ENCODE data around the gene TNFAIP8.

TNFAIP8 gene

DNA sequence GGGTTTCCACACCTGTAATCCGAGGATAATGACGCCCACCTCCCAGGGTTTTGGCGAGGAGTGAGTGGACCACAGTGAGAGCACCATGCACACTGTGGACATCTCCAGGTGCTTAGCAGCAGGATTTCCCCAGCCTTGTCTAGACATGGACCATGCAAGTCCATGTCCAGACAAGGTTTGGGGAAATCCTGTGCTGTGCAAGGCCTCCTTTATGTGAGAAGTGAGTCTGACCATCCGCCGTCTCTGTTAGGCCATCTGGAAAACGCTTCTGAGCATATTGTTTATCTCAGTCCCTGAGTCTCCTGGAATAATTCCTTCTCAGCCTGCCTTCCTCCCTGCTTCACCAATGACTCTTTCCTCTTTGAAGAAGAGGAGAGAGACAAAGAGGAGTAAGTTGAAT lies 26.2 kb upstream of the TNFAIP8 start:
- DNase-seq, result no peak

DNA sequence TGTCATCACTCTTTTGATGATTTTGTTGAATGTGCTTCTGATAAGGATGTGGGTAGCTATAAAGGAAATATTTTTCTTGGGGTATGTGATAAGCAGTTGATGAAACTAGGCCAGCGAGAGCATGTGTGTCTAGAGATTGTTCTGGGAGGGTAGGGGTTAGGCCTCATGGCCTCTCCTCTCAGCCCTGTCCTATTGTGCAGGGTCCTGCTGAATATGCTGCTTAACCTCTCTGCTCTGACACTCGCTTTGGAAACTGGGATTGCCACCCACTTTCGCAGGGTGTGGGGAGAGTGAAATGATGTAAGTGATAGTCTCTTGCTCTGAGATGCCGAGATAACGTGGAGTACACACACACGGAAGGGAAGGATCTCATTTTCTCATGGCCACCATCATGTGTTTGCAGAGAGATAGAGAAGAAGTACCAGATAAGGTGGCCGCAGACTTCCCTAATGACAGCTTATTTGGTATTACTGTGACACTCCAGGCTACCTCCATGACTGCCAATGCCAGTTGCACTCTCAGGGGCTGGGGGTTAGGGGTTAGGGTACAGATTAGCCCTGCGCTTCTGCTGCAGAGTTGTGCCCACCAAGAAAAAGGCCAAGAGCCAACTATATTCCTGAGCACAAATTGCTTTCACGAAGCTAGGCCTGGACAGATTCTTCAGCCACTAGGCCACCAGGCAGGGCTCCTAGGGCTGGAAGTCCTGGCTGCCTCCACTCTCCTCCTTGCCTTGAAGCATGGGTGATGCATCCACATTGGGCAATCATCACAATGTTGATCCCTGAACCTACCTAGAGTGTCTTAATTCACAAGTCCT lies 25.2 kb upstream of the TNFAIP8 start:
- DNase-seq, result no peak

DNA sequence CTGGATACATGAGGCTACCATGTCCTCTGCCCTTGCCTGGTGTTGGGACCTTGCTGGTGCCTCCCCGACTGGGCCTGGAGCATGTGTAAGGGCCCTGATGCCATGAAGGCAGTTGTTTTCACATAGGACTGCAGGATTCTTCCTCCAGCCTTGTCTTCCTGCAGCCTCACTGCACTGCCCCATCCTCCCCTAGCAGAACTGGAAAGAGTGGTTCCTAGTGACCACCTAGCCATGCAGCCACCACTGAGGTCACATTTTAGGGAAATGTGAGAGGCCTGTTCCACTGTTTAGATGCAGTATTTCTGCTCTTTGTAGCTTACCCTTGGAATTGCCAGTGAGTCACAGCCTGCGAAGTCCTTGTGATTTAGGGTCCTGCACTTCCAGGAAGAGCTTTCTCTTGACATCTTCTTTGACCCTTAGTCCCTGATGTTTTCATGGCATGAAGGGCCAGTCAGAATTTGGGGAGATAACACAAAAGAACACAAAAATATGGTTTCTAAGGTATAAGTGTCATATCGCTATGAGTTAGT lies 24.2 kb upstream of the TNFAIP8 start:
- DNase-seq, result no peak

DNA sequence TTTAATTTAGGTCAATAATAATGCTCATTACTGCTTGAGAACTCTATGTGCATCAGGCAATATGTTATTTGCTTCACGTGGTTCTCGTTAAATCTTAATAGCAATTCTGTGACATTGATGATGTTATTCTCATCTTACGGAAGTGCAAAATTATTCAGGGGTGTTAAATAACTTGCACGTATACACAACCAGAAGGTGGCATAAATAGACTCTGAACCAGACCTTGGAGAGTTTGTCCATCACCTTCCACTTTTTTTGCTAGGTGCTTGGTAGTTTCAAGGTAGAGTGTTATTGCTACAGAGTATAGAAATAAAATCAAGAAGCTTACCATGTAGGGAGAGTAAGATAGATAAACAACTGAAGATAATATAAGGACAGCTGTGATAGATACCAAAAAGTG lies 23.6 kb upstream of the TNFAIP8 start:
- DNase-seq, result no peak

DNA sequence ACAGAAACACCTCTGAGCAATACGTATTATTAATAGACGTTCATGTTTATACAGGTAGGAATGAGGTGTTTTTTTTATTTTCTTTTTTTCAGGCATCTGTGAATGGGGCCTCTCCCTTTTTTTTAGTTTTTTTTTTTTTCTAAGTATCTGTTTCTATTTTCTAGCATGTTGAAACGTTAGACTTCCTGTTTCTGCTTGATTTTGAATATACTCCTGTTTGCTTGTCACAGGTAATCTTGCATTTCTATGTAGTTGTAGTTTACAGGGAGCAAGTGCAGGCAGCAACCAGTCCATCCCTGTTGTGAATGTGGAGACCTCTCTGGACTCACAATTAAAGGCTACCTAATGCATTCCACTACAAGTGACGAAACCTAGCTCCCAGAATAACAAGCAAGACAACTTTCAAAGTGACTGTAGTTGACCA lies 22.8 kb upstream of the TNFAIP8 start:
- no peak for DNase-seq

DNA sequence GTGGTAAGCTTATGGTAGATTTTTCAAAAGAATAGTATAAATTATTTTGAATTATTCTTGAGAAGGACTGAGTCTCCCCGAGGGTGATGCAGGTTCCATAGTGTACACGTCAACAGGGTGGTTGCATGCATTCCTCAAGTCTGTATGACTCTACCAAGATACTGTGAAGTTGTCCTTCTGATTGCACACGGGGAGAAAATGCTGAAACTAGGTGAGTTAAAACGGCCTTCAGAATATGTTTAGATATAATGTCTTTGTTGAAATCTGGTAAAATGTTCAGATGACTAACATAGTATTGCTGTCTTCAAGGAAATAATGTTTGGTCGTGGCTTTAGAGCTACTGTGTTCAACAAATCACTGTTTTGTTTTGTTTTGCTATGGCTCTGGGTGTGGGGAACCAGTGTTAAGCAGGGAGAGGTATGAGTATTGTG lies 22.4 kb upstream of the TNFAIP8 start:
- DNase-seq, result no peak

DNA sequence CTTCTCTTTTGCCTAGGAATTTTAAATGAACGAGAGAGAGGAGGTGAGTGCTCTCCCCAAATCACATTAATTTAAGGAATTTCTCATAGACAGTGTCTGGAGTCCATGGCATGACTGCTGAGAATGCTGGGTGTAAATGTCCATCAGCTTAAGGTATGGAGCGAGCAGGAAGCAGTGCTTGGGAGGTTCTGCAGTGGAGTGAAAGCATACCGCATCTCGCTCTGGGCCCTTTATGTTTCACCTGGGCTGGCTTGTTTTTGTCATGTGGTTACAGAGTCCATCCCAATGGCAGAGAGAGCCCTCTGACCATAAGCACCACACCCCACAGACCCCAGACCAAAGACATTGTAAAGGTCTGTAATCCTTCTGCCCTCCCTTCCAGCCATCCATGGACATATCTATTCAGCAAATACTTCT lies 20.6 kb upstream of the TNFAIP8 start:
- DNase-seq, result no peak

DNA sequence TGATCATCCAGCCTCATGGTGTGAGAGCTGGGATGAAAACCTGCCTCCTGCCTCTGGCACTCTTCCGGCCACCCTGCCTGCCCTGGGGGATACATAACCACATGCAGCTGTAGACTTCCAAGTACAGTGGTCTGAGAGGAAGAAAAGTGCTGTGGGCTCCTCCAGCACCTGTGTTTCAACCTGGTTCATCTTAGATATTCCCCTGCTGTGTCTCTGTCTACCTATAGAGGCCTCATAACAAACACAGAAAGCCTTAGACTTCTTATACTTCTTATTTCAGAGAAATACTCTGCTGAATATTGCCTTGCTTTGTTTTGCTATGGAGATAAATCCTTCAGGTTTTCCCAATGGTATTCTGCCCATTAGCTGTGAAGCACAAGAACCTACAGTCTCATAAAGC lies 19.6 kb upstream of the TNFAIP8 start:
- no peak for DNase-seq

DNA sequence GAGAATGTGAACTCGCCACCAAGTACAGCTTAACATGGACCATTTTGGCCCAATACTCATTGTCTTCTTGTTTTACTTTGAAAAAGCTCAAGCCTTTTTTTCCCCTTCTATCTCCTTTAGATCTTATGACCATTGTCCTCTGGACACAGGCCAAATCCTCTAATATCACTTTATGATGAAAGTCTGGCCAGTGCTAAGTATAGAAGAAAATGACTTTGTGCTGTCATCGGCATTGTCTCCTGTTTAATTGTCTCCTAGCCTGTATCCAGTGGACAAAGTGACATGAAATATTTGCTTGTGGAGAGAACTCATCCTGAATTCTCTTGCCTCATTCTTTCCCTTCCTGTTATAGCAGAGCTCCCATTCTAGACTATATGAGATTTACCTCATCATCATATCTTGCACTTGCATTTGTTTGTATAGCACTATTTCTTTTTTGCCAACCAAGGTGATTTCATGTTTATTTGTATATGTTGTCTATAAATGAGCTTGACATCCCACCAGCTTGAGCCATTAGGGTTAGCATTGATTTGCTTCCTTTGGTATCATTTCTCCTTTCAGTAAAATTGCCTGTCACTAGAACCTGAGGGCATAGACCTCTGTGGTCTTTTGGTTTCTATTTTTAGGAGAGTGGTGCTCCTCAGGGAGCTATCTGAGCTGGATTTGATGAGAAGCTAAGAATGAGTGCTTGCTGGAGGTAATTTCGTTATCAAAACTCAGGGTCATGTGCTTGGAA lies 18.8 kb upstream of the TNFAIP8 start:
- no peak for DNase-seq

DNA sequence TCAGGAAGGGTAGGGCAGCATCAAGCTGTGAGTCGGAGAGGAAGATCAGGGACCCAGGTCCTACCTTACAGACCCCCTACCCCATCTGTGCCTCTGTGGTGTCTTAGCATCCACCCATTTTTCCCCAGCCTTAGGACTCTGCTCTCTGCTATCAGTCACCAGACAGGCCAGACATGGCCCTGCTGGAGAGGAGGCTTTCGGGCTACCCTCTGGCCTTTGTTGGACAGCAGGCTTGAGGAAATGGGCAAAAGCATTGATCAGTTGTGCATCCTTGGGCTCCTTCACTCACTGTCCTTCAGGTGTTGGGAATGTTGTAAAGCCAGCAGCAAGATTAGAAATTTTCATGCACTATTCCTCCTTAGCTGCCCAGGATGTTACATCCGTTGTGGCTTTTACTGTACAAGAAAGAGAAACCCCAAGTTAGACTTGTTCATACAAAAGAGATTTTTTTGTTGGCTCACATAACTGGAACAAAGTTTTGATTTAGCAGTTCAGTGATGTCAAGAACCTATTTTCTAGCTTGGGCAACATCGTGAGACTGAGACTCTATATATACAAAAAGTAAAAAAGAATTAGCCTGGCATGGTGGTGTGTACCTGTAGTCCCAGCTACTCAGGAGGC lies 17.4 kb upstream of the TNFAIP8 start:
- no peak for DNase-seq

DNA sequence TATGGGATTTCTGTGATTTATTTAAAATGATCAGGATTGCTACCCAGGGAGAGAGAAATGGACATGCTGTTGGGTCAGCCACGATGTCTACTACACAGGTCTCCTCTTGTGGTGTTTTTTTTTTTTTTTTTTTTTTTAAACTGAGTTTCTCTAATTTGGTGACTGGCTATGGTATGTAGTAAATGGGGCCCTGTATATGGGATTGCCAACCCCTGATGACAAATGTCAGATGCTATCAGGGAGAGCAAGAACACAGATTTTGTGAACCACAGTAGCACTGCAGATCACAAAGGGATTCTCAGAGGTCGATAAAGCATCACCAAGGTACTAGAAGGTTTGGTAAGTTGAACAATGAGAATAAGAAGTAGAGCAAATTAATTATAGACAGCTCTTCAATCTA lies 16.5 kb upstream of the TNFAIP8 start:
- DNase-seq, result no peak

DNA sequence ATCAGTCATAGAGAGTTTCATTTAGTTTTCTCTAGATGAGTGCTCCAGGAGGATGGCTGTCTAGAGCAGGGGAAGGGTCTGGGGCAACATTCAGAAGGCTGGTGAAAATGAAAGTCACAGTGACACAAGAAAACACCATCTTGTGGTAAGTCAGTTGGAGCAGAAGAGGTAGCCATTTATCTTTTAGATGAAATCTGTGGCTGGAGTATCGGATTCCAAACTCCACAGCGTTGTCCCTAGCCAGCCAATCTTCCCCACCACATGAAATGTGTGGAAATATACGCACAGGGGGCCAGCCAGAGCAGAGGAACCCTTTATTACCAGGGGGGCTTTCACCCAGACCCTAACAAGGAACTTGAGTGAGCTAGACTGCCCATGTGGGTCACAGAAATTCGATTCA lies 15.9 kb upstream of the TNFAIP8 start:
- no peak for DNase-seq

DNA sequence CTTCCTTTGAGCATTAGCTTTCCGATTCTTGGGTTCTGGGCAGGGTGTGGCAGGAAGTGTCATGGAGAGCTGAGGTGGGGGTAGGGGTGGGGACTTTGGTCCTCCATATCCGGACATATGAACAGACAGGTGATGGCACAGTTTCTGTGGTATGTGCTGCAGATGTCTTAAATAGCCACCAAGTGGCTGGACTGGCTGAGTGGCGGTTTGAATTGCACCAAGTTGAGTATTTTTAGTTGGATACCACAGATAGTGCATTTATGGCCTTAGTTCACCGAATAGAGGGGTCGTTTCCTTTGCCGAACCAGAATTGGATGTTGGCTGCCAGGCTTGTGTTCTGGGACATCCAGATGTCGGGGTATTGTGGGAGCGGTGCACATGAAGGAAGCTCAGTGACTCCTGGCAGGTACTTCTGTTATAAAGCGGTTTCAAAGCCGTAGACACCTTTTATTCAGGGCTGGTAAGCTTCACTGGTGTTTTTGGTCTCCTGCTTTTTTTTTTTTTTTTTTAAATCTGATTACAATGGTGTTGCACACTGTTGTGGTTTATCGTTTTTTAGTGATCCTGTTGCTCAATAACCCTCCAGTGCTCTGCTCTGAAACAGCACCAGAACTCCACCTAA lies 15.1 kb upstream of the TNFAIP8 start:
- DNase-seq, result no peak

DNA sequence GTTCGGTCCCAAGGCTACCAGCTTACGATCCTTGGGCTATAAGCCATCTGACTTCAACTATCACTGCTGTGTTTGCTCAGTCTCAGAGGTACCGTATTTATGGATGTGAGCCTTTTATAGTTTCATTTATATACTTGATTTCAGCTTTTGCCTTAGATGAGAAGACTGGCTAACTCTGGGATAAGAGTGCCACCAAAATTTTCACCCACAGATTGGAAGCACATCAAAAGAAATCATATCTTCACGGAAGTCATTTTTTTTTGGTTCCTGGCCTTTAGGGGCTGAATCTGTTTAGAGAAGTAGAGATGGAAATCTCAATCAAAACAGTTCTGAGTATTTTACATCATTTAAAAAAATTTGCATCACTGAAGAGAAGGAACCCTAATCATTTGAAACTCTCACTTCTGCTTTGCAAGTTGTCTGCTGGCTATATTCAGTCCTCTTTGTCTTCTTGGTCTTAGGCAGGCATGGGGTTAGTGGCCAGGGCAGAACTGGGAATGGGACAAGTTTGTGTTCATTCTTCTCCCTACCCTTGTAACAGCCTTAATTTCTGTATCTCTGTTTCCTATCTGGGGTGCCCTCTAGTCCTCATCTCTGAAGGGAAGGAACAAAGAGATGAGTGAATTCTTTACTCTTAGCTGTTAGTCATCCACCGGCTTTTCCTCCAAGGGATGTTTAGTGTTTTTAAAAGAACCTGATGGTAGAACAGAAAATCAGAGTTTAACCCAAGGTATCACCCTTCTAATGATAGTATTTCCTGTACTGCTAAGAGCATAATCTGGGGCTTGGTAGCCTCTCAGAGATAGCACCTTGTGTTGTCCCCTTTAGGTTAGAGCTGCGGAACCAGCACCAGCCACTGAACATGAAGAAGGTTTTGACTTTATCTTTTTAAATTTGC lies 14.1 kb upstream of the TNFAIP8 start:
- no peak for DNase-seq

DNA sequence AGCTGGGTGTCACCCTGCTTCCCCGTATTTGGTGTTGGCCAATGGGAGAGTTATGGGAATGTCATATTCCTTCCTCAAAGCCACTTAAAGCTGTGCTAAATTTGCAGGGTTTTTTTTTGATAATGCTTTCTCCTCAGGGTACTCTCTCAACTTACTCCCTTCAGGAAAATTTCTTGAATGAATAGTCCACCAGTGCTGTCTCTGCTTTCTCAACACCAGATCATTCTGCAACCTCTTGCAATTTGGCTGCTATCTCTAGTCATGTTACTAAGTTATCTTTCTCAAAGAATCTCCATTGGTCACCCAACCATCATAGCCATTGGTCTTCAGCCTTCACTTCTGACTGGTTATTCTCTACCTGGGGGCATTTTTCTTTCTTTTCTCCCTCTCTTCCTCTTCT lies 13.4 kb upstream of the TNFAIP8 start:
- no peak for DNase-seq

DNA sequence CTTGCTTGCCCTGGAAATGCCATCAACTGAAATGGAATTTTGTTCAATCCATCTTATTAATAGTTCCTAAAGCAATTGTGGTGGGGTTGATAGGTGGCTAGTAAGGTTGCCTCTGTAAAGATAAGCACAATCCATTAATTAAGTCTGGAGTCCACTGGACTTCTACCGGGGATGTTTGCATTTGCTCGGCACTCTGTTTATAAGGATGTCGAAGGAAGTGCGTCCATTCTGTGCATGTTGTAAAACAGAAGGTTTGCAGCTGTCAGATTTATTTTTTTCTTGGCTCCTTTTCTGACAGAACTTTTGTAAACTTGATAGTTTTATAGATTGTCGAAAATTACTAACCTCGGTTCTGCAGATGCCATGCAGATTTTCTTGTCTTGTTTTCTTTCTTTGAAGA lies 12.8 kb upstream of the TNFAIP8 start:
- no peak for DNase-seq

DNA sequence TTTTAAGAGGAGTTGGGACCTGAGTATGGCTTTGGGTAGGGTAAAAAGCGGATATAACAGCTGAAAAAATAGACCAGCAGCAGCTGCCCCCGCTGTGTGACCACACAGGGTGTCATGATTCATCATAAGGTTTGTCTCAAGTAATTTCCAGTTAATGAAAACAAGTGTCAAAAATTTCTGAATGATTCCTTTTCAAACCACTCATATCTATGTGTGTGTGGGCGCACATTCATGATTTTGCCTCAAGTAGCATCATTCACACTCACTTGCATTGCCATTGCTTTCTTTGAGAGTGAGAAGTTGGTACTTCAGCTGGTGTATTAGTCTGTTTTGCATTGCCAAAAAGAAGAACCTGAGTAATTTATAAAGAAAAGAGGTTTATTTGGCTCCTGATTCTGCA lies 12.1 kb upstream of the TNFAIP8 start:
- no peak for DNase-seq

DNA sequence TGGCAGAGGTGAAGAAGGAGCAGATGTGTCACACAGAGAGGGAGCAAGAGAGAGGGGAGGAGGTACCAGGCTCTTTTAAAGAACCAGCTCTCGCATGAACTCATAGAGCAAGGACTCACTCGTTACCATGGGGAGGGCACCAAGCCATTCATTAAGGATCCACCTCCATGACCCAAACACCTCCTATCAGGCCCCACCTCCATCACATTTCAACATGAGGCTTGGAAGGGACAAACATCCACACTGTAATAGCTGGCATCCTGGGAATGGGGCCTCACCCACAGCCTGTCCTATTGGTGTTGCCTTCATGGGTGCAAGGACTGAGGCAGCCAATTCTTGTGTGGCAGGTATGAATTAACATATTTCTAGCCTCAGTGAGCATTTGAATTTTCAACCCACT lies 11.6 kb upstream of the TNFAIP8 start:
- no peak for DNase-seq

DNA sequence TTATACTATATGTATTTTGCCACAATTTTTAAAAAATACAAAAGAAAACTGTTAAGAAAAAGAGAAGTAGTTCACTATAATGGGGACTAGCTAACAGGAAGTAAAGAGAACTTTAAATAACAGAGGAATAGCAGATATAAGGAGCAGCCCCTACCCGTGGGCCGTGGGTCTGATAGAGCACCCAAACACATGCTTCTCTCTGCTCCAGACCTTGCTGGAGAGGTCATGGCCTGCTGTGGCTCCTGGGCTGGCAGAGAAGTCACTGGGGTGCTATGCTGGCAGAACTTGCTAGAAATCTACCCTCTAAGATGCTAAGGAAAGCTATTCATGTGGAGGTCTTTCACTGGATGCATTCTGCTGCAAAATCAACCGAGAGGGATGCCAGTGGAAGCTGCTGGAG lies 10.0 kb upstream of the TNFAIP8 start:
- no peak for DNase-seq

DNA sequence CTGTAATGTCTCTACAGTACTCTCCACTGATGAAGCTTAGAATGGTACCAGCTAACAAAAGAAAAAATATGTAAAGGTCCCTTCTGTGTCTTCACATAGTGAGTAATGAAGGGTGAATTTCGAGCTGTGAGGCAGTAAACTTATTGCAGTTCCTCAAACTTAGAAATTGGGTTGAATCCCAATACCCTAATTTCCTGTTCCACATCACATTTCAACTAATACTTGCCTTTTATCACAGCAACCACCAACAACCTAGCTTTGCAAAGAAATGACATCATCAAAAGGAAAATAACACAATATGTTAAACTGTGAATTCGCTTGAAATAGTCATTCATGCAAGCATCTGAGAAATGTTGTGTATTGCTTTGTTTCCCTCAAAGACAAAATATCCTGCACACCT lies 9.4 kb upstream of the TNFAIP8 start:
- DNase-seq, result no peak

DNA sequence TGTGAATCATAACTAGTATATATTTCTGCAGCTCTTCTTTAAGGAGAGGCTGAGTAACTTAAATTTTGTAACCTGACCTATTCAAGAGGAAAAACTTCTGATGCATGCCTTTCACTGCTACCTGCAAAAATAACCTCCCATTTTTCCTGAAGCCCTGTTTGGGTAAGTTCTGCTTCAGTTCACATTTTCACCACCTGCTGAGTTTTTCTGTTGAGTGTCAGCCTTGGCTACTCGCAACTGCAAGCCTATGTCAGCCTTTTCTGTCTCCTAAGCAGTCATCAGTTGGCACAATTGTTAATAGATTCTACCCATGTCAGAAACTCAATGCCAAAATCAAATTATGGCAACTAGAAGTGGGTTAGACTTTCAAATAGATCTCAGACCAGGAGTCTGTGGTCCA lies 8.2 kb upstream of the TNFAIP8 start:
- DNase-seq, result peak; percentile 18

DNA sequence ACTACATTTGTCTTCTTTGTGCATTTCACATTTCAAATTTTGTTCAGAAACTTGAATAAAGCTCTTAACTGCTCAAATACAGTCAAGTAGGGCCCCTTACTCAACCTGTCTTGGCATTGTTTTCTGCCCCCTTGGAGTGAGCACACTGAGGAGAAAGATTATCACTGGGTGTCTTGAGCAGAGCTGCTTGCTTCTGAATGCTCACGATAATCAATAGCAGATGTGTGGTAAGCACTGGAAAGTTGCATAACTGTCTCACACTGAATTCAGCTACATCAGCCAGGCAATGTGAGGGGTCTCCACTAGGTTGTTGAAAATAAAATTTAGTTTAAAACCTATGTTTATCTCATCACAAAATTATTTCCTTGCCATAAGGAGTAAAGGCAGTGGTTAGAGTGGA lies 7.8 kb upstream of the TNFAIP8 start:
- DNase-seq, result no peak

All from NCI-H2171 treated with DMSO at 0.1 percent for 48 hours (cell line).